Endodermal cell (in vitro differentiated cells): Measurements from ENCODE around the gene CALR3. TPM values are rescaled to one million over a fixed set of nuclear protein-coding genes. Genes with fewer than 3 reads are reported as not detected.

Experiments used
- DNase-seq: peaks from one replicate; pipeline ENCODE4 v3.0.0-alpha.2; 2017
- H3K27ac ChIP-seq: 2 replicates; pipeline ENCODE4 v1.5.1; 2013; ENCODE audit warnings: mild to moderate bottlenecking, low read depth, low read length, moderate library complexity
- H3K27me3 ChIP-seq: 2 replicates; pipeline ENCODE4 v1.6.1; 2013; ENCODE audit warnings: mild to moderate bottlenecking, low read length, moderate library complexity; ENCODE audit not compliant: insufficient read depth, control insufficient read depth, poor library complexity, severe bottlenecking
- H3K36me3 ChIP-seq: 2 replicates; pipeline ENCODE4 v1.7.0; 2013; ENCODE audit warnings: mild to moderate bottlenecking, low read length, moderate library complexity; ENCODE audit not compliant: control insufficient read depth, insufficient read depth
- H3K4me1 ChIP-seq: one replicate; pipeline ENCODE4 v1.7.0; 2013; ENCODE audit warnings: low read length; ENCODE audit not compliant: control insufficient read depth, insufficient read depth
- H3K4me3 ChIP-seq: 2 replicates; pipeline ENCODE4 v1.5.1; 2013; ENCODE audit warnings: mild to moderate bottlenecking, low read length, moderate library complexity
- H3K9ac ChIP-seq: 2 replicates; pipeline ENCODE4 v1.6.1; 2013; ENCODE audit warnings: mild to moderate bottlenecking, low read length, moderate library complexity; ENCODE audit not compliant: poor library complexity, severe bottlenecking; ENCODE audit errors: extremely low read depth
- H3K9me3 ChIP-seq: 2 replicates; pipeline ENCODE4 v1.6.1; 2013; ENCODE audit warnings: mild to moderate bottlenecking, low read length, moderate library complexity; ENCODE audit not compliant: control insufficient read depth
- H3K27ac Mint-ChIP-seq: 2 replicates; pipeline ENCODE4 v1.8.0; 2020; ENCODE audit warnings: mixed read lengths
- H3K27me3 Mint-ChIP-seq: 2 replicates; pipeline ENCODE4 v1.8.0; 2021; ENCODE audit warnings: mild to moderate bottlenecking, mixed read lengths; ENCODE audit not compliant: insufficient read depth
- H3K36me3 Mint-ChIP-seq: 2 replicates; pipeline ENCODE4 v1.8.0; 2020; ENCODE audit warnings: low read depth, mixed read lengths
- H3K4me1 Mint-ChIP-seq: 2 replicates; pipeline ENCODE4 v1.8.0; 2020; ENCODE audit warnings: mixed read lengths
- H3K4me3 Mint-ChIP-seq: 2 replicates; pipeline ENCODE4 v1.8.0; 2020; ENCODE audit warnings: mild to moderate bottlenecking, moderate library complexity, mixed read lengths
- H3K9me3 Mint-ChIP-seq: 2 replicates; pipeline ENCODE4 v1.8.0; 2020; ENCODE audit warnings: mild to moderate bottlenecking, mixed read lengths
- WGBS, 2 experiments: methylation state at CpG; one replicate each; pipeline versions ENCODE4 v1.1.5 to v1.1.7; 2013; ENCODE audit warnings: missing lambda C conversion rate in 2 of 2, mixed read lengths in 1 of 2; ENCODE audit not compliant: insufficient coverage in 1 of 2, insufficient read length in 1 of 2; 5-methylcytosine and 5-hydroxymethylcytosine counted together
- total RNA-seq, 2 donors: library from RNA; stranded (reverse); fragmentation: NEBNext Ultra II Directional in 1 of 2; extraction: Animal tissue kit (Norgen Biotek cat#: 25700) in 1 of 2; gene quantifications; 2 replicates in 1 of 2; 3 replicates in 1 of 2; pipeline ENCODE4 v1.2.1, GENCODE V29; 2021
- TF ChIP-seq, protein P1 (sequence below): fragments of 200-600 bp; sonication (generic); conservative IDR thresholded peaks from 2 replicates; pipeline ENCODE4 v1.5.0; 2021; ENCODE audit warnings: antibody characterized with exemption, mild to moderate bottlenecking

Gene CALR3
- total RNA-seq, 2 donors from 2014 or later = 0.27 TPM; not detected in 1

DNA sequence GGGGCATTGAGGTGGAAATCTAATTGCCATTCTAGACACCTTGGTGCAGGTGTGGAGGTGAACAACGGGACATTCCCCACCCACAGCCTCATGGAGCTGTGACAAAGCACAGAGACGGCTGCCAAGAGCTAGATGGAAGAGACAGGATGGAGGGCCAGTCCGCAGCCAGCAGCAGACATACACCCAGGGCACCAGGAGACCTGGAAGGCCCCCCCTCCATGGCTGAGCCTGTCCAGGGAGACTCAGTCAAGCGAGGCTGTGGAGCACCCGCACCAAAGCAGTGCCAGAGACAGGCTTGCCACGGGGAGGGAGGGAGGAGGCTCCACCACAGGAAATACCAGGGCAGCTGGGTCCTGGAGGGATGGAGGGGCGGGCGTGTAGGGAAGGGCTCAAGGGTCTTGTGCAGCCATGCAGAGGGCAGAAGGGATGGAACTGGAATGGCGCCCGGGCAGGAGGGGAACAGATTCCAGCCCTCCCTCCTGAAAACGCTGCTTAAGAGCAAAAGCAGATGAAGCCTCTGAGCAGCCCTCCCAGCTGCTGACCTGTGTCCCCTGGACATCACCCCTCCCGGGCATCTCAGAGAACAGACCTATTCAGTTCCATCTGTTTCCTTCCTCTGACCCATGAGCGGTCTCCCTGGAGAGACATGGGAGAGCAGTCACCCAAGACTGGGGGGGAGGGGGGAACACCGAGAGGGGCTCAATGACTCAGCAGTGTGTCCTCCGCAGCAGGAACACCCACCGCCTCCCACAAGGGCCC lies 38.6 kb downstream of the CALR3 start:
- no peaks in the 10 kb centered on the region for H3K9me3 Mint-ChIP-seq
- peak overlapping the region; percentile 49 for H3K27ac ChIP-seq
- DNase-seq = peak; percentile 67
- 76 to 87% methylated on average over 9 to 16 of the region's 16 CpGs for WGBS, 2 experiments
- no peaks in the 10 kb centered on the region for H3K9me3 ChIP-seq
- H3K4me1 Mint-ChIP-seq = peaks cover 31% of the 10 kb centered on the region
- H3K4me3 ChIP-seq = no peak overlapping the region
- TF ChIP-seq, protein P1, sequence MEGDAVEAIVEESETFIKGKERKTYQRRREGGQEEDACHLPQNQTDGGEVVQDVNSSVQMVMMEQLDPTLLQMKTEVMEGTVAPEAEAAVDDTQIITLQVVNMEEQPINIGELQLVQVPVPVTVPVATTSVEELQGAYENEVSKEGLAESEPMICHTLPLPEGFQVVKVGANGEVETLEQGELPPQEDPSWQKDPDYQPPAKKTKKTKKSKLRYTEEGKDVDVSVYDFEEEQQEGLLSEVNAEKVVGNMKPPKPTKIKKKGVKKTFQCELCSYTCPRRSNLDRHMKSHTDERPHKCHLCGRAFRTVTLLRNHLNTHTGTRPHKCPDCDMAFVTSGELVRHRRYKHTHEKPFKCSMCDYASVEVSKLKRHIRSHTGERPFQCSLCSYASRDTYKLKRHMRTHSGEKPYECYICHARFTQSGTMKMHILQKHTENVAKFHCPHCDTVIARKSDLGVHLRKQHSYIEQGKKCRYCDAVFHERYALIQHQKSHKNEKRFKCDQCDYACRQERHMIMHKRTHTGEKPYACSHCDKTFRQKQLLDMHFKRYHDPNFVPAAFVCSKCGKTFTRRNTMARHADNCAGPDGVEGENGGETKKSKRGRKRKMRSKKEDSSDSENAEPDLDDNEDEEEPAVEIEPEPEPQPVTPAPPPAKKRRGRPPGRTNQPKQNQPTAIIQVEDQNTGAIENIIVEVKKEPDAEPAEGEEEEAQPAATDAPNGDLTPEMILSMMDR = no peak
- peaks cover 5% of the 10 kb centered on the region for H3K36me3 ChIP-seq
- H3K36me3 Mint-ChIP-seq = no peaks in the 10 kb centered on the region
- H3K9ac ChIP-seq = no peak overlapping the region
- no peak overlapping the region for H3K4me3 Mint-ChIP-seq
- H3K4me1 ChIP-seq = no peaks in the 10 kb centered on the region
- no peaks in the 10 kb centered on the region for H3K27me3 ChIP-seq
- no peaks in the 10 kb centered on the region for H3K27me3 Mint-ChIP-seq
- peak overlapping the region; percentile 80 for H3K27ac Mint-ChIP-seq

DNA sequence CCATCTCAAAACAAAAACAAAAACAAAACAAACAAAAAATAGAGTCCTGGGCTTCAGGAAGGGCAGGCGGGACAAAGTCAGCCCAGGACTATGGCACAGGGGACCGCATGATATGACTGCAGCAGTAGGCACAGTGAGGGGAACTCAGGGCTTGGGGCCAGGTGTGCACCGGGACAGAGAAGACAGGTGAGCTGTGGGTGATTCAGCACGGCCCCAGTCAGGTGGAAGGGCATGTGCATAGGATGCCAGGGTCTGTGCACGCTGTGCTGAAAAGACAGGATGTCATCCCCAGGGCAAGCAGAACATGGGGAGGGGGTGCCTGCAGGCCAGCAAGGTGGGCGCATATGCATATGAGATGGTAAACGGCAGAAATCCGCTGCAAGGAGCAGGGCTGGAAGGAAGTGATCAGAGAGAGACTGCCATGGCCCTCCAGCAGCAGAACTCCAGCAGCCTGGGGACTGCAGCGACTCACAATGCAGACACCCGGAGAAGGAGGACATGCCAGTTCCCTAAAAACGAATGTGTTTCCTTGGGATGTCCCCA lies 39.2 kb downstream of the CALR3 start:
- Mint-ChIP-seq H3K9me3 (no peaks in the 10 kb centered on the region), H3K27ac (peak overlapping the region; percentile 80), H3K36me3 (no peaks in the 10 kb centered on the region), H3K27me3 (no peaks in the 10 kb centered on the region), H3K4me3 (no peak overlapping the region), H3K4me1 (peaks cover 31% of the 10 kb centered on the region)
- Histone ChIP-seq H3K36me3 (peaks cover 5% of the 10 kb centered on the region), H3K9me3 (no peaks in the 10 kb centered on the region), H3K27me3 (no peaks in the 10 kb centered on the region), H3K27ac (no peak overlapping the region), H3K4me1 (no peaks in the 10 kb centered on the region), H3K9ac (no peak overlapping the region), H3K4me3 (no peak overlapping the region)
- TF ChIP-seq, protein P1 = no peak
- 80 to 89% methylated on average over 9 to 11 of the region's 11 CpGs for WGBS, 2 experiments
- DNase-seq = no peak

DNA sequence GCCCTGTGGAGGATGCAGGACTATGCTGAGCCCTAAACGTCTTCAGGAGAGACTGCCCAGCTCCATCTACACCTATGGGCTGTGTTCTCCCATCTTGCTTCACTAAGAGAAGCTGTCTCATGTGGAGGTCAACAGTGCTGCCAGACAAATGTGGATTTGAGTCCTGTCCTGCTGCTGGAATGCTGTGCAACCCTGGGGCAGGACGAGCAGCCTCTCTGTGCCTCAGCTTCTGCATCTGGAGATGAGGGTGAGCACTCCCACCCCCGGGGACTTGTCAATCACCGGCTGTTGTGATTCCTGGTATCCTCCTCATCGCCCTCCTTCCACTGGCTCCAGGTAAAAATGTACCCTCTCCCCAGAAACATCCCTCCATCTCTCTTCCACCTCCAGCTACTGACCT lies 40.5 kb downstream of the CALR3 start:
- peak; percentile 34 for DNase-seq
- WGBS, 2 experiments = 78 to 96% methylated on average over 3 to 5 of the region's 5 CpGs
- peaks cover 31% of the 10 kb centered on the region for H3K4me1 Mint-ChIP-seq
- H3K9ac ChIP-seq = no peak overlapping the region
- H3K27ac Mint-ChIP-seq = no peak overlapping the region
- H3K4me3 Mint-ChIP-seq = no peak overlapping the region
- H3K4me3 ChIP-seq = no peak overlapping the region
- H3K36me3 Mint-ChIP-seq = peaks cover 2% of the 10 kb centered on the region
- no peaks in the 10 kb centered on the region for H3K27me3 Mint-ChIP-seq
- H3K9me3 Mint-ChIP-seq = no peaks in the 10 kb centered on the region
- H3K36me3 ChIP-seq = peaks cover 5% of the 10 kb centered on the region
- H3K9me3 ChIP-seq = no peaks in the 10 kb centered on the region
- H3K27ac ChIP-seq = no peak overlapping the region
- H3K27me3 ChIP-seq = no peaks in the 10 kb centered on the region
- no peaks in the 10 kb centered on the region for H3K4me1 ChIP-seq
- TF ChIP-seq, protein P1 = no peak
